Right lung (tissue), 10 donors: ENCODE measurements around the gene ARMH1. TPM values are rescaled to one million over a fixed set of nuclear protein-coding genes. Genes with fewer than 3 reads are reported as not detected.
A peak's percentile ranks its signal among the peaks of the same experiment; 100 is the strongest.

ENCODE experiments used
- DNase-seq, 2 donors: peaks; one replicate each; pipeline ENCODE4 v3.0.0-alpha.2; 2013
- long read RNA-seq, 8 donors: transcript quantifications; one replicate each; lab custom pipeline, GENCODE V29; 2026
- polyA plus RNA-seq, 5 donors: library from polyadenylated mRNA; unstranded; fragments of 120-200 nt; gene quantifications; one replicate each; pipeline versions ENCODE4 v1.2.1 to v1.2.3, GENCODE V29; 2013; ENCODE audit warnings: inconsistent platforms in 1 of 5, low replicate concordance in 1 of 5; ENCODE audit not compliant: insufficient read length in 5 of 5, insufficient read depth in 1 of 5

The ARMH1 gene
- 1 to 10 TPM; 5.1 to 7.7 (median 6.6) TPM for polyA plus RNA-seq
- long read RNA-seq, donor 1, partial matches to known transcripts: 0 of 1 reads
- long read RNA-seq, donor 1, other reads (novel, unspliced or antisense): 0 of 1 reads
- long read RNA-seq, donor 2: 0 reads
- long read RNA-seq, donor 3: 0 reads
- long read RNA-seq, donor 4: 0 reads
- long read RNA-seq, donor 5: 0 reads
- long read RNA-seq, donor 6: 0 reads
- long read RNA-seq, donor 7: 0 reads
- long read RNA-seq, donor 8: 0 reads

- DNase-seq: peak; percentile 99
Measured at GRCh38 chr1:44674113-44675000, at the start of gene ARMH1, which contains the start of gene TMEM53. Gene ARMH1, plus strand, starts transcription at chr1:44674714. Its CDS starts 14,984 bp downstream, at chr1:44689698. Gene TMEM53, minus strand, starts transcription at chr1:44674481. Its CDS starts 90 bp downstream, at chr1:44674391.

DNA sequence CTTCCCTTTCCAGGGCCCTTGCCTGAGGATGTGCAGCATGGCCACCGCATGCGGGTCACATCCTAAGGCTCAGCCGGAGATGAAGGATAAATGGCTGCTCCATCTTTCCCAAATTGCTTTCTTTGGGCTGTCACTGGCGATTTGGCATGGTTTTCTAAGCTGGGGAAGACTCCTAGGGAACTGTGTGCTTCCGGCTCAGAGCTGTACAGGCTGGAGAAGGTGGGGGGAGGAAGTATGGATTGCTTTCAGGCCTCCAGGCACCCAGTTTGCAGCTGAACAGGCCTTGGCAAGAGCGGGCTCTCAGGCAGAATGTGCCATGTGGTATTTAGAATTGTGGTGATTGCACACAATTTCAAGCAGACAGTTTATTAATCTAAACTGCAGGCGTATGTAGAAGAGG is 49.2 kb upstream of the ARMH1 start:
- DNase-seq: no peak

- DNase-seq: no peak
Measured at GRCh38 chr1:44628962-44629756, 45.4 kb upstream of the ARMH1 start.

DNA sequence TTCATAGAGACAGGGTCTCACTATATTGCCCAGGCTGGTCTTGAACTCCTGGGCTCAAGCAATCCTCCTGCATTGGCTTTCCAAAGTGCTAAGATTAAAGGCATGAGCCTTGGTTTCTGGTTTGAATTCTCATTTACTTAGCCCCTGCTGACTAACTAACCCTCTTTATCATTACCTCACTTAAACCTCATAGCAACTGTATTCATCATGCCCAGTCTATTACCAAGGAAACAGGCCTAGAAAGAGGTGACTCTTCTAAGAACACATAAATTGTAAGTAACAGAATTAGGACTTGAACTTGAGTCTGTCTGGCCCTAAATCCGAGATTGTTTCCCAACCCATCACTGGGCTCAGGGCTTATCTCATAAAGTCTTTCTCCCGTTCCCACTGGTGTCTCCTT is 44.4 kb upstream of the ARMH1 start:
- no peak for DNase-seq

GRCh38 chr1:44631333-44631646 is 43.2 kb upstream of the ARMH1 start:
- no peak for DNase-seq

GRCh38 chr1:44631647-44632539 is 42.6 kb upstream of the ARMH1 start:
- DNase-seq: peak; percentile 84

DNA sequence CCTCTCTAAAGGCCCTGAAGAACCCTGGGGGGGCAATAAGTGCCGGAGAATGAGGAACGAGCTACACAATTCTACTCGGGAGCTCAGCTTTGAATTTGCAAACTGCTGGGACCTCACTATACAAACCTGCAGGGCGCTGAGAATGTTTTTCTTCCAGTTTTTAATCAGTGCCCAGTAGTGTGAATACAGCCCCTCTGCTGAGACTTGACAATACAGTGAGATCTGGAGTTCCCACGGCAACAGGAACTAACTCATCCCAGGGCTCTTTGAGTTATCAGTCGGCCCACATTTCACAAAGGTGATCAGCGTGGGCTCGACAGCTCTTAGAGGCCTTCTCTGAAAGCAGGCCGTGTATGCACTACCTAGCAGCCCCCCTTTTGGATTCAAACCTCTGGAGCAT is 41.9 kb upstream of the ARMH1 start:
- DNase-seq: no peak

DNA sequence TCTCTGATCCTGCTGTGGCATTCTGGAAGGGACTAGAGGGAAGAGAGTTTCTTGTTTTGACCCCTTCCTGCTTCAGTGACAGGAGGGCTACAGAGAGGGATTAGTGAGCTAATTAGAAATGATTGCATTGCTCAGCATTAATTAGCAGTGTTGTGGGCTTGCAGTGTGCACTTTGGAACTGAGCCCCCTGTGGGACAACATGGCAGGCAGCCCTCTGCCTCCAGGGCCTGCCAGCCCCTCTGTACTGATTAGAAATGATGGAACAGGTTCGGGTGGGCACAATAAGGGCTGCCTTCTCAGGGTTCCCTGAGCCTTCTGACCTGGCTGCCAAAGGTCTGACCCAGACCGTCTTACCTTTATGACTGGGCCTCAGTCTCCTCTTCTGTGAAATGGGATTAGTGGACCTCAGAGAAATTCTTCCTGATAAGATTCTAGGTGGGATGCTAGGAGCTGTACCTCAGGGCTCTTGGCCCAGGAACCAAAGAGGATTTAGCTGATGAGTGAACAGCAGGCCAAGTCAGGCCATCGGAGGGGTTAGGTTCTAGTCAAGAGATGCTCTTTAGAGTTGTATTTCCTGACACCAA is 39.8 kb upstream of the ARMH1 start:
- no peak for DNase-seq

GRCh38 chr1:44635439-44635838 is 39.1 kb upstream of the ARMH1 start:
- no peak for DNase-seq

DNA sequence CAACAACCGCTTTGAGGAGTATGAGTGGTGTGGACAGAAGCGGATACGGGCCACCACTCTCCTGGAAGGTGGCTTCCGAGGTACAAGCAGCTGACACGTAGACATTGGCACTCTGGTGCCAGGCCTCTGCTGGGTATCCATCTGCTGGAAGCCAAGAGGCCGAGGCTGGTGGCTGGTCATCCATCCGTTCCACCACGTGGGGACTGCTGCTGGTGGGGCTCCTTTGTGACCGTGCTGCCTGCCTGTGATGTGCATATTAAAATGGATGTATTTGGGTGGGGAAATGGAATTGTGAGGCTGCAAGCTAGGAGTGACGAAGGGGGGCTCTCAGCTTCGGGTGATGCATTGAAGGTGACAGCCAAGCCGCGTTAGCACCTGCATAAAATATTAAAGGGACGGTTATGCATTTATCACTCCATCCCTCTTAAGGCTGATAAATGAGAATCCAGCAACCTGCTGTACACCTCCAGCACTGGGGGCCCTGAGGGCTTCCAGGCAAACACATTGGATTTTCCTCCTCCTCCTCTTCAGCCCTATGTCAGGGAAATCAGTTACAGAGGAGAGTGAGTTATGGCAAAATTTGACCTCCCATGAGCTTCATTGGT is 38.3 kb upstream of the ARMH1 start:
- DNase-seq: no peak

DNA sequence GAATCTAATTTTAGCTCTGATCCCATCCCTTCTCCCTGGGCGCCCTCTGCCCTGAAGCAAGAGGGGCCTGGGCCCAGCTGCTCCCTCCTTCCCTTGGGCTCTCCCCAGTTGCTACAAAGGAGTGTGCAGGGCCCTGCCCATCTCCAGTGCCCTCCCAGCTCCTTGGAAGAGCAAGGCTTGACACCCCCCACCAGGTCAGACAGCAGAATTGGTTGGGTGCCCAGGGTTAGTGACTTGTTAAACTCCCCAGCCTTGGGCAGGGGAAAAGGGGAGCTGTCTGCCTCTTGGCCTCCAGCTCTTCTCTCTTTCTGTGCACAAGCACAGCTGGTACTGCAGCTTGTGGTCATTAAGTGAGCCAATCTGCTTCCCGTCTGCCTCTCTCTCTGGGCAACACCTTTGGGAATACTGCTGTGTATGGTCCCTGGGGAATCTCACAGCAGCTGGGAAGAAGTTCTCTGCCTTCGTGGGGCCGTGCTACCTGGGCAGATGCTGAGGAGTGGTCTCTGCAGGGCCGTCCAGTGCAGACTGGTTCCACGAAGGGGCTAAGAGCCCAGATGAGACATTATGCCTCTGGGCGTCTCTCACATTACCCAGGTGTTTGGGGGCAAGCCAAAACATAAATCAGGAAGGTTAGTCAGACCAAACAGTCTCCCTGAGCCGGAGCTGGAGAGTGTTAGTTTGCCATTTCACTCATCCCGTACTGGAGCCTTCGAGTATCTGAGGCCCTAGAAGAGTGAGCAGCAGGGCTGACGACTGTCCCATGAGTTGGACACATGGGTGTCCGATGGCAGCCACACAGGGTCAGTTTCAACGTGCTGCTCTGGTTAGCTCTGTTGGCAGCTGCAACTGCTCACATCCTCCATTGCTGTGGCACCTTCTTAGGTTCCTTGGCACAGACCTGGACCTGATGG is 37.6 kb upstream of the ARMH1 start:
- no peak for DNase-seq

DNA sequence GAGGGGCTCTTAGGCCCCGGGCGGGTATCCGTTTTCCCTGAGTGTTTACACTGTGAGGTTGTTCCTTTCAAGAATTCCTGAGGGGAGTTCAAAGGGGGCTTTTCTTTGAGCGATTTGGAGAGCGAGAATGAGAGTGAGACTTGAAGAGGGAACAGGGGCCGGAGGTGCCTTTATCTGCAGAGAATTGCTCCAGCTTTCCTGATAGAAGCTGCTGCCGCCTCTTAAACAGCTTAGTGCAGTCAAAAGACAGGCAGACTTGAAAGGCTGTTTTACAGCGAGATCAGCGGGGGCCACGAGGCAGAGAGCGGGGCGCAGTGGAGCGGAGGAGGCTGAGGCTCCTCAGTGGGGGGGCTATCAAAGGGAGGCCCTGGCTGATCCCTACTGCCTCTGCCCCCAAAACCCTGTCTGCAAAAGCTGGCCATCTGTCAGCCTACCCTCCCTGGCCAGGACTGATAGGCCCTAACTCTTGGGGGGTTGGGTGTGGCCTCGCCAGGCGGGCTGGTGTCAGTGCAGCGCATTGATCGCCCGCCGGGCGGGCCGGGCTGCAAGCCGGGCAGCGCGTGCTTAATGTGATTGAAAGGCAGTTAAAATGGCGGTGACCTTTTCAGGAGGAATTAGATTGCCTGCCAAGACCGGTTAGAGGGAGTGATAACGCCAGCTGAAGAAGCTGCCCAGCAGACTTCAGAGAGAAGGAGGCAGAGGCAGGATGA is 36.7 kb upstream of the ARMH1 start:
- DNase-seq: no peak

- DNase-seq: no peak
Measured at GRCh38 chr1:44640200-44640853, 34.2 kb upstream of the ARMH1 start.

GRCh38 chr1:44641126-44642102 is 33.1 kb upstream of the ARMH1 start:
- no peak for DNase-seq

DNA sequence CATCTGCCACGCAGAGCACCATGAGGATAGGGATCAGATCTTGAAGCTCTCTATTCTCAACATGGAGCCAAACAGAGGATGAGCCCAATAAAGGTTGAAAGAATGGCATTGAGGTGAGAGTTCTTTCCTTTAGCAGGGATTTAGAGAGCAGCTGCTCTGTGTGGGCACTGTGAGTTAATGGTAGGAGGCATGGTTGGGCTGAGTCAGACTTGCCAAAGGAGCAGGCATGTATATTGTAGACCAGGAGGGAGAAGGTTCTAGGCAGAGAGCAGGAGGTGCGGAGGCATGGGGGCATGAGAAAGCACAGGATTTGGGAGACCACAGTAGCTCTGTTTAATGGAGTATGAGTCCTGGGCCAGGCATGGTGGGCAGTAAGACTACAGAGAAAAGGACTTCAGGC is 32.3 kb upstream of the ARMH1 start:
- DNase-seq: no peak

DNA sequence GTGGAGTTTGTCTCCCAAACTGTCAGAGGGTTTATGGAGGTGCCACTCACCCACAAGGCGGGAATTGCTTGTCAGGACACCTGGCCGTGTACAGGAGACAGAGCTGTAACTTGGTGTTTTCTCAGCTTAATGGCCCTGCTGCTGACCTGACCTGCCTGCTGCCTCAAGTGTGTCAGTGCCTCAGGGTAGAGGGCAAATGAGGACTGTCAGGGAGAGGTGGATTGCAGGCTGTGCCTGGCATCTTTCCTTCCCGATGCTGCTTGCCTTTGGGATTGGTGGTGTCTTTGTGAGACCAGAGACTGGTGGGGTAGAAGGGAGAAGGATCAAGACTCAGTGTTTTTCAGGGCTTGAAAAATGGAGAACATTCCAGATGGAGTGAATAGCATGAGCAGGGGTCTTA is 31.6 kb upstream of the ARMH1 start:
- DNase-seq: no peak
